DMS153 treated with DMSO at 0.1 percent for 48 hours (cell line): Measurements from ENCODE around the gene ALDH3A2.
"Not testable (repeated sequence)": the region's sequence is repeated elsewhere in the genome, so short reads cannot be mapped to it uniquely, and the experiment has no call there.

Source experiments
- DNase-seq: peaks from one replicate; lab custom pipeline; 2025; ENCODE audit not compliant: unreplicated experiment; lab: John Stamatoyannopoulos, UW

ALDH3A2 gene

DNA sequence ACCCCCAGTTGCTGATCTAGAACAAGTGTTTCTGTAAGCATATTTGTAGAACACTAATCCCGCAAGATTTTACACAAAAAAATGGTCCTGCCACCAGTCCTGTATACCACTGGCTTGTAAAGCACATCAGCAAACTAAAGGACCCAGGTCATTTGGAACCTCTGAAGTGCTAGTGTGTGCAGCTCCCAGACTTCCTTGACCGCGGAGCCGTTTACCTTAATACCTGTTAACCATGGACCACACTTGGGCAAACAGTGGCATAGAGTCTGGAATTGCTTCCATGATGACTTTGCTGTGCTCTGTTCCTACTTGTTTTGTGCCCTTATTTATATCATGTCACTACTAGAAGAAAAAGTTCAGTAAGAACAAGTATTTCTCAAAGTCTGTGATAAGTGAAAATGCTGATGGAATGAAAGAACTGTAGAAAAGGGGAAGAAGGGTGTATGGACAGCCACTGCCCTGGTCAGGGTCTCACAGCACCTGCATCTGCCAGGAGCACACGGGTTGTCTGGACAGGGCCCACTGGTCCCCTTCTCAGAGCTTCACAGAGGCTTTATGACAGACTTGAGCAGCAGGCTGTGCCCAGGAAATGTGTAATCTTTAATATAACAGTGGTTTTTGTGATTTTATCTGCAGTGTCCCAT, 29.3 kb downstream of the ALDH3A2 start:
- no peak for DNase-seq

DNA sequence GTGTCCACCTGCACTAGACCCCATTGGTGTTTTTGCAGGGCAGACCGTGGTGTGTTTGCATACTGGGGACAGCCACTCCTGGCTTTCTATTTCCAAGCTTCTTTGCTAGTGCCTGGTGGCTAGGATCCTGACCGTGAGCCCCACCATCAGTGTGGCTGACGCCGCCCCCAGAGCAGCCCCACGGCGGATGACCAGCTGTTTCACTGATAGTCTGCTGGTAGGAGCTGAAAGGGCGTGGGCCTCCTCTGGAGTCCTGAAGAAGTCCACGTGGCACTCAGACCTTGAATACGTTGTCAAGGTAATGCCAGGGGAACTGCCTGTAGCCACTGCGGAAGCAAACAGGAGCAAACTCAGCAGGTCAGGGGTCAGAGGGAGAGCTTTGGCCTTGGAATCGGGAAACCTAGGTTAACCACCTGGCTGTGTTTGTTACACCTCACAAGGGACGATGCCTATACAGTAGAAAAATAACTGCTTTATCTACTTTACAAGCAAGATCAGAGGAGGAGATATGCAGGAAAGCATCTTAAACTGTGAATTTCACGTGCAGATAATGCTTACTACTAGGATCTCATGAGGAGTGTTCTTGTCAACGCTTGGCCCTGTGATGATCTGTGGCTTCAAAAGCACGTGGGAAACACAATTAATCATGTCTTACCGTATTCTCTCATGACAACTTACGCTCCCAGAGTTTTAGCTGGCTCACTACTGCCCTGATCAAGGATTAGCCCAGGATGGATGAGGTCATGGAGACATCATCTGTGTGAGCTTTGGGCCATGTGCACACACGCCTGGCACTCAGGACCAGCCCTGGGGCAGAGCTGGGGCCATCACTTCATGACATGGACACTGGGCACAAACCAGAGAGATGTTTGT, 30.3 kb downstream of the ALDH3A2 start:
- DNase-seq, result no peak

DNA sequence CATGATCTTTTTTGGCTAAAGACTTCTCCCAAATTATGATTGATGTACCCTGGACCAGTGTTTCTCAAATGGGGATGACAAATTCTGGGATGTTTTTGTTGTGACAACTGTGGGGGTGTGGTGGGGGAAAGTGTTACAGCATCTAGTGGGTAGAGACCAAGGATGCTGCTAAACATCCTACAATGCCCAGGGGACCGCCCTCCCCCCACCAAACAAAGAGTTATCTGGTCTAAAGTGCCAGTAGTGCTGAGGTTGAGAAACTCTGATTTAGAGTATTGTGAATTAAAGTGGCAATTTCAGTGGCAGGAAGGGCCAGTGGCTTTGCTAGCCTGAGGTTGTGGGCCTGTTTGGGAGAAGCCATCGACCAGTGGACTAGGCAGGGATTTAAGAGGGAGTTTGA, 34.6 kb downstream of the ALDH3A2 start:
- DNase-seq, result no peak

DNA sequence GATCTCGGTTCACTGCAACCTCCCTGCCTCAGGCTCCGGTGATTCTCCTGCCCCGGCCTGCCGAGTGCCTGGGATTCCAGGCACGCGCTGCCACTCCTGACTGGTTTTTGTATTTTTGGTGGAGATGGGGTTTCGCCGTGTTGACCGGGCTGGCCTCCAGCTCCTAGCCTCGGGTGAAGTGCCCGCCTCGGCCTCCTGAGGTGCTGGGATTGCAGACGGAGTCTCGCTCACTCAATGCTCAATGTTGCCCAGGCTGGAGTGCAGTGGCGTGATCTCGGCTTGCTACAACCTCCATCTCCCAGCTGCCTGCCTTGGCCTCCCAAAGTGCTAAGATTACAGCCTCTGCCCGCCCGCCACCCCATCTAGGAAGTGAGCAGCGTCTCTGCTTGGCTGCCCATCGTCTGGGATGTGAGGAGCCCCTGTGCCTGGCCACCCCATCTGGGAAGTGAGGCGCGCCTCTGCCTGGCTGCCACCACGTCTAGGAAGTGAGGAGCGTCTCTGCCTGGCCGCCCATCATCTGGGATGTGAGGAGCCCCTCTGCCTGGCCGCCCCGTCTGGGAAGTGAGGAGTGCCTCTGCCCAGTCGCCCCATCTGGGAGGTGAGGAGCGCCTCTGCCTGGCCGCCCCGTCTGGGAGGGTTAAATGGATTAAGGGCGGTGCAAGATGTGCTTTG, 36.5 kb downstream of the ALDH3A2 start:
- DNase-seq, result not testable (repeated sequence)

DNA sequence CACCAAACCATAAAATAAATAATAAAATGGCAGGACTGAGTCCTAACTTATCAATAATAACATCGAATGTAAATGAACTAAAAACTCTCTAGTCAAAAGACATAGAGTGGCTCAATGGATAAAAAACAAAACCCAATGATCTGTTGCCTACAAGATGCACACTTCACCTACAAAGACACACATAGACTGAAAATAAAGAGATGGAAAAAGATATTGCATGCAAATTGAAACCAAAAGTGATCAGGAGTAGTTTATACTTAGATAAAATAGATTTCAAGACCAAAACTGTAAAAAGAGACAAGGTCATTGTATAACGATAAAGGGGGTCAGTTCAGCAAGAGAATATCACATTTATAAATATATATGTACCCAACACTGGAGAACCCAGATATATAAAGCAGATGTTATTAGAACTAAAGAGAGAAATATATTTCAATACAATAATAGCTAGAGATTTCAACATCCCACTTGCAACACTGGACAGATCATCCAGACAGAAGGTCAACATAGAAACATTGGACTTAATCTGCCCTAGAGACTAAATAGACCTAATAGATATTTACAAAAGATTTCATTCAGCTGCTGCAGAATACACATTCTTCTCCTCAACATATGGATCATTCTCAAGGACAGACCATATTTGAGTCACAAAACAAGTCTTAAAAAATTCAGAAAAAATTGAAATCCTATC, 38.0 kb downstream of the ALDH3A2 start:
- no peak for DNase-seq

DNA sequence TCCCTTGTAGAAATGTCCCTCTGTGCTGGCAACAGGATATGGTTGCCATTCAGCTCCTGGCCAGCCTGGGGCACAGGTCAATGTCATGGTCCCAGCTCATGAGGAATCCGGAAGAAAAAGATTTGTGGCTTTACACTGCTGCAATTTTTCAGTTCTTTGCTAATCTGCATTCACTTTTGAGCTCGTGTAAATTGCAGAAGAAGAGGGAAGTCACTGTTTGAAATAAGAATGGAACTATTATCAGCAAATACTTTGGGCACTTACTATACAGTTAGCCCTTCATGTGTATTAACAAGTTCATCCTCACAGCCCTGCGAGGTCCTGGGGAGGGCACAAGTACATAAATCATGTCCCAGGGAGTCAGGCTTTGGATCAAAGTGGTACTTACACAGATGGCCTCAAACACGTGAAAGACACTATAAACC, 53.7 kb downstream of the ALDH3A2 start:
- no peak for DNase-seq

DNA sequence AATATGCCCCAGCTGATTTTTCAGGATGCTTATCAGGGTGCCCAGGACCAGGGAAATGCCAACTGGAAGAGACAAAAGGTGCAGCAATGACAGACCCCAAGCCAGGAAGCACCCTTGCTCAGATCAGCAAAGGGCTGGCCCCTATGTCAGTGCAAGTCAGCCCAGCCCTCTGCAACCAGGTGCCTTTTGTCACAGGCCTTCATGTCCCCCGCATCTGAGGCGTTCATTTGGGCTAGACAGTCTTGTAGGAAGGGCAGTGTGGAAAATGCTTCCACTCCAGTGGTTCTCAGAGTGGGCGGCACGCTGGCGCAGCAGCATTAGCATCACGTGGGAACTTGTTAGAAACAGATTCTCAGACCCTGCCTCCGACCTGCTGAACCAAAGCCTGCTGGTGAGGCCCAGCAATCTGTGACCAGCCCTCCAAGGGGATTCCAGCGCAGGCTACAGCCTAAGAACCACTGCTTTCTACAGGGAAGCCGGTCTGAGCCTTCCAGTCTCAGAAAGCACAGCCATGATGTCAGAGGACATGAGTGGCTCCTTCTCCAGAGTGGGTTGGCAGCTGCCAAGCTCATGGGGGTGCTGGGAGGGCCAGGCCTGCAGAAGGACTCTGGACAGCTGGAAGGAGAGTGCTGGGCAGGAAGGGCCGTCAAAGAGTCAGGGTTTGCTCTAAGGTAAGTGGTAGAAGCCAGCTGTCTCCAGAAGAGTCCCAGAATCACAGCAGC, 54.7 kb downstream of the ALDH3A2 start:
- no peak for DNase-seq

DNA sequence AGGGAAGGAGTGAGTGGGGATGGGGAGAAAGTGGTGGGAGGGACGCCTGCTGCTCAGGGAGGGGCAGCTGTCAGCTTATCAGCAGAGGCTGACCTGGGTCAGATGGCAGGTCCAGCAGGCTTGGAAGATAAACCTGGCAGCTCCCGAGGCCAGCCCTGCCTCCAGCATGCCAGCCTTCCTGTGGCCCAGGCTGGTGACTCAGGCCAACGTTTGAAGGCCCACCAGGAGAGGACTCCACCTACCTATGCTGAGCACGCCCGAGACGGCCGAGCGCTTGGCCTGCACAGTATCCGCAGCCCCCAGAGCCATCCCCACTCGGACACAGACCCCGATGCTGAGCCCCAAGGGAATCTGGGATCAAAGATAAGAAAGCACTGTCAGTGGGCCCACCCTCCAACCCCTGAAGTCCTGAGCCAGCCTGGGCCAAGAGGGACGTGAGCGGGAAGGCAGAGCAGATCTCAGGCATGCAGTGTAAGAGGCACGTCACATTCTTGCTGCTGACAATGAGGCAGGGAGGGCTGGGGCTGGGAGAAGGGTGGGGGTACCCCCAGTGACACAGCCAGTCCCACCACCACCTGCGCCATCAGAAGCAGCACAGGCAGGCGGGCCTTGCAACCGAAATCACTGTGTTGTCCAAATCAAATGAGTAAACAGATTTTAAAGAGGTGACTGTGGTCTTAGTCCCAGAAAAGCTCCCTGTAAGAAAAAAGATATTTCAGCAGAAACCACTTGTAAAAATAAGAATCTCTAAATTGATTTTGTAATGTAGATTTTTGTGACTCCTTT, 55.5 kb downstream of the ALDH3A2 start:
- no peak for DNase-seq

DNA sequence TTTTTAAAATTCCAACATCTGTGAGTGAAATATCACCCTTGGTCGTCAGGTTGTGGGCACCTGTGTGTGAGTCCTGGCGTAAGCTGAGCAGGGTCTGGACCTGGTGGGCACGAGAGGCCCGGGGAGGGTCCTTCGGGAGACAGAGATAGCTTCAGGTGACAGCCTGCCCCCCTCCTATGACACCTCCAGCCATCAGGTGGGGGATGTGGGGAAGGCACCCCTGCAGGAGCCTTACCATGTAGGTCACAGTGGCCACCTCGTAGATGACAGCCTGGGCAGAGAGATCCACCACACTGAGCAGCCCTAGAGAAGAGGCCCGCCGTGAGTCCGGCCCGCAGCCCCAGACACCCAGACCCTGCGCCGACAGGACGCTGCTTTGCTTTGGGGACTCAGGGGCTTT, 56.6 kb downstream of the ALDH3A2 start:
- DNase-seq, result no peak

DNA sequence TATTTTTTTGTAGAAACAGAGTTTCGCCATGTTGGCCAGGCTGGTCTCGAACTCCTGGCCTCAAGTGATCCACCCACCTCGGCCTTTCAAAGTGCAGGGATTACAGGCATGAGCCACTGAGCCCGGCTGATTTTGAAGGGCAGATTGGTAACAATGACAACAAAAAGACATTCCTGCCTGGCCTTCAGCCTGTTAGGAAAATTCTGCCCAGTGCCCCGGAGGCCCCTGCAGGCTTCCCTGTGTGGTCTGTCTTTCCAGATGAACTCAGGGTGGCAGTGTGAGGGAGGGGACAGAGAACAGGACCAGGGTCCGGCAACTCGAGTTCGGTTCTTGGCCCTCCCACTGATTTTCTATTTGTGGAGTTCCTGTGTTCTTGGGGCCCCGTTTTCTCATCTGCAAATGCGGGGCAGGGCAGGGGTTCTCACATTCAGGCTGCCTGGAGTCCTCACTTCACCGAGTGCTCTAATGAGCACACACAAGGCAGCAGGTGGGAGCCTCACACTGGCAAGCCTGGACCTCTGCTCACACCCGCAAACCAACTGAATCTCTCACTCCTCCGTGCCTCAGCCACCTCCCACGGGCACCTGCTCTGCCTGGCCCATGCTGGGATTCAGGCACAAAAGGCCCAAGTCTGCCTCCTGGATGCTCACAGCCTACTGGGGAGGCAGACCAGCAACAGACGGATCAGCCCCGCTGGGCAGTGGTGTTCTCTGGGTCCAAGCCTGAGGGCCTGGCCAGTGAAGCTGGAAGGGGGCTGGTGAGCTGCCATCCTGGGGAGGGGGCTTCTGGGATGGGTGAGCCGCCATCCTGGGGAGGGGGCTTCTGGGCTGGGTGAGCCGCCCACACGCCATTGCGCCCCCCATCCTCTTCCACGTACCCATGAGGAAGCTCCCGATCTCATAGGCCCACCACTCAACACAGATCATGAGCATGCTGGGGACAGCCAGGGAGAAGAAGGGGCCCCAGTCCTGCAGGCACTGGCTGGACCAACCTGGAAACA, 57.5 kb downstream of the ALDH3A2 start:
- DNase-seq, result no peak

DNA sequence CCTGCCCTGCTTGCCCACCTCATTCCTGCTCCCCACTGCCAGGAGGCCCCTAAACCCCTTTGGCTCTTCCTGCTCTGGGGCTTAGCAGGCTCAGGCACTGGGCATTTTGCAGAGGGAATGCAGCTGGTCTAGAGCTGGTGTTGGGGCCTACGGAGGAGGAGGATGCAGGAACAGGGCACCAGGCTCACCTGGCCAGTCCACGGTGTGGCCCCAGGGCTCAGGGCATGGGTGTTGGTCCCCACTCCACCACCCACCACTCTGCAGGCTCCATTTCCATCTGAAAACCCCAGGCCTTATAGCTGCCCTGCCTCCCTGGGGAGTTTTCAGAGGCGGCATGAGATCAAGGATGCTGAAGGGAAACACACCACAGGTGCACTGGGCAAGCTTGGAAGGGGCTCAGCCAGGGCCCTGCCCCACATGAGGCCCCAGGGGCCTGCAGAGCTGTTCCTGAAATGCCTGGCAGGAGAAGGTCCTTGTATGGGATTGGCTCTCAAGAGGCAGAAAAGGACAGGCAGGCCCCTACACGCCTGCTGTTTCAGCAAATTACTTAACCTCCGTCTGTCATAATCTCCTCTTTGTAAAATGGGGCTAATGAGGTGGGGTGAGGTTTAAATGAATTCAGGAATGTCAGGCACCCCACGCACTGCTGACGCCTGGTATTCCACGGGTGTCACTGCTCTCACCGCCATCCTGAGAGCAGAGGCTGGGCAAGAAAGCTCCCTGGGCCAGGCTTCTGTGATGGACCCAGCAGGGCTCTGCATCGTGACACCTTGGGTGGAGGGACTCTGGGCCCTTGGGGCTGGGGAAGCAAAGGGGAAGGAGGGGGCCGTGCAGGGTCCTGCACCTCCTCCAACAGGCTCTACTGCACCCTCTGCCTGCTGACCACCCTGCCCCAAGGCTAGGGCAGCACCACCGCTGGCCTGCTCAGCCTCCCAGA, 58.5 kb downstream of the ALDH3A2 start:
- DNase-seq, result peak; percentile 25

DNA sequence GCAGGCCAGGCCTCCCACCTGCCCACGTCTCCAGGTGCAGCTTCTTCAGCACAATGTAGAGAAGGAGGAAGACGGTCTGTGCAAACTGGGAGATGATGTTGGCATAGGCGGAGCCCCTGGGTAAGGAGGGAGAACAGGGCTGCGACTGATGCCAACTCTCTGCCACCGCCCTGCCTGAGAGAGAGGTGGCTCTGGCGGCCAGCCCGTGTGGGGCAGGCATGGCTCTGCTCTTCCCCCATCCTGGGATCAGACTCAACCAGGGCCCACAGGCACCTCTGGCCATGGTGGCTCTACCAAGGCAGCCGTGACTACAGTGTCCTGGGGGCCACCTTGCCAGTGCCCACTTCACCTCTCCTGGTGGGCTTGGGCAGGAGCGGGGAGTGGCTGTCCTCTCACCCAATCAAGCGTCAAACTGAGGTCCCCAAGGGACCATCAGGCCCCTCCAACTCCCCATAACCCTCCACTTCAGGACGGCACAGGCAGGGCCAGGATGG, 59.2 kb downstream of the ALDH3A2 start:
- DNase-seq, result no peak

DNA sequence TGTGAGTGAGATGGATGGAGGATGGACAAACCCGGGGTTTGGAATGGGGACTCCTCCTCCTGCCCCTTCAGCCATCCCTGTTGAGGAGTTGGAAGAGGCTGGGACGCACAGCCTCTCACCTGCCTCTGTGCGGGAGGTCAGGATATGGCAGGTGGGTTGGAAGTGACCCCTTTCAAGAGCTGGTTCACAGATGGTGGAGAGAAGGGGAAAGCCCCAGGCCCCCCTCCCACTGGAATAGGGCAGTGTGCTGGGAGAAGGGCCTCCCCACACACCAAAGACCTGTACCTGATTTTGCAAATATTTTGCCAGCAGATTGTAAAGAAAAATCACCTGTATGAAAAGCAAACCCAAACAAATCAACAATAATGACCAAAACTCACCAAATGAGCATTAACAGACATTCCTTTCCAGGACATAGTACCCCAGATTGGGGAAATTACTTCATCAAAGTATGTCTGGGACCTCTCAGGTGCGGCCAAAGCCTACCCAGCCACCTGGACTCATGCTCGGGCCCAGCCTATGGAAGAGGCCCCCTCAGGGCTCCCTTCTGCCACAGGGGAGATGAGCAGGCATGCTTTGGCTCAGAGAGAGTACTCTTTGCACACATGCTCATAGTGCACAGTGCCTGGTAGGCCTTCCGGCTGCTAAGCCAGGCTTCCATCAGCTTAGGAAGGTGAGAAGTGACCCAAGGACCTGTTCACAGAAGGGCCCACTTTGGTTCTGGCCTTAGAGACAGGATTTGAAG, 60.1 kb downstream of the ALDH3A2 start:
- no peak for DNase-seq

DNA sequence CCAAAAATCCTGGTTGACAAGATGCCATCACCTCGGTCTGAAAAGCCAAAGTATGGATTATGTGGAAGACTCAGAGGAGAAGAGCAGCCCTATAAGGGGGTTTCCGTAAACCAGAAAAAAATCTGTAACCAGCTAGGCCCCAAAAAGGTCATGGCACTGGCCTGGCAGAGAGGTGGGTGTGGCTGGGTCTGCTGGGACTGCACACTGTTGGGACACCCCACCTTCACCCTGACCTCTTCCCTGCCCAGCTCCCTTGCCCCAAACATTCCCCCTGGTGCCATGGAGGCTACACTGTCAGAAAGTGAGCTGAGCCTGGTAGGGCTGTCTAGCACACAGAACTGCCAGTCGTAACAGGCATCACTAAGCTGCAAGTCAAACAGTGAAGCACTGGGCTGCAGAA, 61.3 kb downstream of the ALDH3A2 start:
- DNase-seq, result no peak

DNA sequence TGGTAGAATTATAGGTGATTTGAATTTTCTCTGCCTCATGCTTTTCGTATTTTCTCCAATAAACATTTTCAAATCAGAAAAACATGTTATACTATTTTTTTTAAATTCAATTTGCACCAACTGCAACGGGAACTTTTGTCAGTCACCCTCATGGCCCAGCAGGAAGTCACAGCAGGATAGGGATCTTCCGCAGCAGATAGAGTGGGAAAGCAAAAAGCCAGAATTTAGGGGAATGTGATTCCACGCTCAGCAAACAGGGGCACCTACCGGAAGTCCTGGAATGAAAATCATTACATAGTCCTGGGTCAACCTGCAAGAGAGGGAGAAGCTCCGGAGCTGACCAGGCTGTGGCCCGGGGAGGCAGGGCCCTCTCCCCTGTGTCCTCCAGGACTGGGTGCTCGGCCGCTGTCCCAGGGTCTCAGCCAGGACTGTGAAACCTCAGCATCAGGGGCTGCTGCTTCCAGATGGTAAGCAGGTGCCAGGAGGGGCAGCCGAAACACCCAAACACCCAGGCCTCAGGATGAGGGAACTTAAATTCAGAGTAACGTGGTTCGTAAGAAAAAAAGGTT, 64.0 kb downstream of the ALDH3A2 start:
- no peak for DNase-seq

DNA sequence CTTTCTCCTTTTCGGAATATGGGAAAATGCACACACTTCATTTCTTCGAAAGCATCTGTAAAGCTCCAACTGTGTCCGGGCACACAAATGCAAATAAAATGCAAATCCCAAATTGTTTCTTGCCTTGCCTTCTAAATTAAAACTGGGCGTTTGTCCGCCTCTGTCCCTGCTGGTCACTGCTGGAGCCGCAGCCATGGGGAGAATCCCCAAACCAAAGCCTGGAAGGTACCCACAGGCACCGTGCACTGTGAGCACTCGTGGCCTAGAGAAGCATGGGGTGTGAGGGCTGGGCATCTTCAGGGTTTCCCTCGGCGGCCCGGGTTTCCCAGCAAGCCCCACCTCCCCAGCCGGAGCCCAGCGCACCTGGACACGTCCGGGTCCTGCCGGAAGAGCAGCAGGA, 64.9 kb downstream of the ALDH3A2 start:
- DNase-seq, result no peak
